Epithelial cell of umbilical artery (primary cell): ENCODE results near the gene SRP14. TPM values are rescaled to one million over a fixed set of nuclear protein-coding genes. Genes with fewer than 3 reads are reported as not detected.

Experiments
- total RNA-seq: library from RNA; depleted of rRNA; stranded (reverse); fragments of >200 nt; gene quantifications from 2 replicates; pipeline ENCODE4 v1.2.3, GENCODE V29; 2014

The SRP14 gene, protein sequence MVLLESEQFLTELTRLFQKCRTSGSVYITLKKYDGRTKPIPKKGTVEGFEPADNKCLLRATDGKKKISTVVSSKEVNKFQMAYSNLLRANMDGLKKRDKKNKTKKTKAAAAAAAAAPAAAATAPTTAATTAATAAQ
- total RNA-seq: 212 and 340 TPM in 2 replicates

DNA sequence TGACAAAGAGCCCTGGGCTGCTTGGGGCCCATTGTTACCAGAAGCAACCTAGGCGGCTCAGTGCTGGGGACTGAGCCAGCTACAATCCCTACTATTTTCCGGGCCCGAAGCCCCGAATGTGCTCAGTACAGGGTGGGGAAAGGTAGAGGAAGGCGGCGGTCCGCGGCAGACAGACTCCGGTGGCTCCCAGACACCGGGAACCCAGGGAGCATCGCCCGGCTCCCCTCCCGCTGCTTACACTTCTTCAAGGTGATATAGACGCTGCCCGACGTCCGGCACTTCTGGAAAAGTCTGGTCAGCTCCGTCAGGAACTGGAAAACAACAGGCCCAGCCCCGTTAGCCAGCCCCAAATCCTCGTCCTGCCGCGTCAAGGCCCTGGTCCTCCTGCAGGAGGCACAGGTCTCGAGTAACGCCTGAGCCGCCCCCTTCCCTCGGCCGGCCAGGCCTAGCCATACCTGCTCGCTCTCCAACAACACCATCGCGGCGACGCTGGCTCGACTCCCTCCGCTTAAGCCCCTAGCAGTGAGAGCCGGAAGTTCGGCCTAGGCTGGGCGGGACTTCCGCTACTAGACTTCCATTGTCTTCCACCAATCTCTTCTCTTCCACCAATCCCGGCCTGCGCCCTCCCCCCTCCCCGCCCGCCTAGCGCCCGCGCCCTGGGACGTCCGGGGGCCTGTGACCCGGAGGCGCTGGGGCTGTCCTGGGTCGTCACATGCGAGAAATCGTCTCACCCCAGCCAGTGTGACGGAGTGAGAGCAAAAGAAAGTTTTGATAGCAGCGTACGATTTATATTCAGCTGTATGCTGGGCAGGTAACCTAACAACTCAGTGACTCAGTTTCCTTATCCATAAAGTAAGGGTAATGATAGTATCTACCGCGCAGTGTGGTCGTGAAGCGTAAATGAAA, at the start of gene SRP14:
SRP14 (minus strand) TSS at position 544 of the 906 bp plus-strand sequence; CDS start at position 479, 65 bp downstream.

Other genes starting within 250 kb of the SRP14 start
- gene GPR176, start 118.9 kb downstream of the SRP14 start, total RNA-seq: 48.0 and 48.1 TPM in 2 replicates
- gene EIF2AK4, start 105.1 kb downstream of the SRP14 start, total RNA-seq: 42.2 and 54.1 TPM in 2 replicates
- 2.6 and 7.6 TPM in 2 replicates for gene BMF, start 69.7 kb upstream of the SRP14 start, total RNA-seq
- gene BUB1B, start 121.9 kb upstream of the SRP14 start, total RNA-seq: 30.2 and 33.7 TPM in 2 replicates
- not detected in 2 replicates for gene PAK6, start 199.9 kb upstream of the SRP14 start, total RNA-seq
- gene ANKRD63, start 243.9 kb upstream of the SRP14 start, total RNA-seq: not detected in 2 replicates